Epithelial cell of prostate (primary cell): ENCODE results near the gene EIF1AD.
A peak's percentile ranks its signal among the peaks of the same experiment; 100 is the strongest.
"Not testable (repeated sequence)": the region's sequence is repeated elsewhere in the genome, so short reads cannot be mapped to it uniquely, and the experiment has no call there.

Source experiments
- DNase-seq: peaks from one replicate; pipeline ENCODE4 v3.0.0-alpha.2; 2011; ENCODE audit warnings: low read depth, low spot score
- H3K27ac ChIP-seq: fragments of 450-650 bp; 2 replicates; pipeline ENCODE4 v1.5.1; 2017; ENCODE audit warnings: mild to moderate bottlenecking

The EIF1AD gene, protein sequence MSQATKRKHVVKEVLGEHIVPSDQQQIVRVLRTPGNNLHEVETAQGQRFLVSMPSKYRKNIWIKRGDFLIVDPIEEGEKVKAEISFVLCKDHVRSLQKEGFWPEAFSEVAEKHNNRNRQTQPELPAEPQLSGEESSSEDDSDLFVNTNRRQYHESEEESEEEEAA

DNA sequence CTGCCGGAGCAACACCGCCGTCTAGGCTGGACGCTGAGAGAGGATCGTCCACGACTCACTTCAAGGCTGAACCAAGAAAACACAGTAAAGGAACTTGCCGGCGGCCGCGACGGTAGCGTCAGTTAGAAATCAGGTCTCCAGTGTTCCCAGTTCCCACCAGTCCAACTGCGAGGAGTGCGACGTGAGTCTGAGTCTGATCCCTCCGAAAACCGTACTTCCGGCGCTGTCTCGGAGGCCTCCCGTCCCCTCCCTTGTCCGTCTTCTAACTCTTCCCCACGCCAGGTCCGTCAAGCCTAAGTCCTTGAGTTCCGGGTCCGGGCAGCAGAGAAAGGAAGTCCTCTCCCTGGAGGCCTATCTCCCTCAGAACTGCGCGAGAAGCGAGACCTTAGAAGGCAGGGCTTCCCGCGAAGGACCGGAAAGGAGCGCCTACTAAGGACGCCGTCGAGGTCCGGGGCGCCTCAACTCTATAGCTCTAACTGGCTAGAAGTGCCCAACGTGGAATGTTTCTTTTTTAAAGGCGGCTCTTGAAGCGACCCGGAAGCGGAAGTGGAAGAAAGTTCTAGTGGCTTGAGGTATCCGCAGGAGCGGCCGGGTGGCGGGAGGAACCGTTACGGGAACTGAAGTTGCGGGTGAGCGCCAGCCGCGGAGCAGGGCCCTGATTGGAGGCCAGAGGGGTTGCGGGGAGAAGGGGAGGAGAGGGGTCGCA, at the start of gene EIF1AD, which contains the start of gene BANF1:
Gene EIF1AD, minus strand, starts transcription at position 216 of the 706 bp plus-strand sequence. CDS start 1,768 bp downstream, outside the sequence.
Gene BANF1, plus strand, starts transcription at position 562 of the 706 bp plus-strand sequence. CDS start 748 bp downstream, outside the sequence.
- peak; percentile 84 for DNase-seq
- H3K27ac ChIP-seq = peak within 1 kb of the TSS; percentile 96

DNA sequence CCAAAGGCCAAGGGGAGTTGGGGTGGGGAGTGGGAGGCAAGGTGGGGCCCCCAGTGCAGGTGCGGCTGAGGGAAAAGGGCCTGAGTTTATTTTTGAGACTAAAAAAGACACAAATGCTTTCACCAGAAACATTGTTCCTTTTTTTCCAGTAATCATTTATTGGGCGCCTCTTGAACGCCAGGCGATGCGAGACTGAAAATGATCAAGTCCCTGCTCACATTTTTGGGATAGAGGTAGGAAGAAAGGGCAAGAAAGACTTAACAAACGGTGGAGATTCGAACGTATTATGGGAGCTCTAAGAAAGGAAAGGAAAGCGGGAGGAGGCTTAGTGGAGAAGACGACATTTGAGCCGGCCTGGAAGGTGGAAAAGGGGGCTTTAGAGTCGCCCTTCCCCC, 49.4 kb upstream of the EIF1AD start:
- H3K27ac ChIP-seq = peak overlapping the region; percentile 82
- no peak for DNase-seq

DNA sequence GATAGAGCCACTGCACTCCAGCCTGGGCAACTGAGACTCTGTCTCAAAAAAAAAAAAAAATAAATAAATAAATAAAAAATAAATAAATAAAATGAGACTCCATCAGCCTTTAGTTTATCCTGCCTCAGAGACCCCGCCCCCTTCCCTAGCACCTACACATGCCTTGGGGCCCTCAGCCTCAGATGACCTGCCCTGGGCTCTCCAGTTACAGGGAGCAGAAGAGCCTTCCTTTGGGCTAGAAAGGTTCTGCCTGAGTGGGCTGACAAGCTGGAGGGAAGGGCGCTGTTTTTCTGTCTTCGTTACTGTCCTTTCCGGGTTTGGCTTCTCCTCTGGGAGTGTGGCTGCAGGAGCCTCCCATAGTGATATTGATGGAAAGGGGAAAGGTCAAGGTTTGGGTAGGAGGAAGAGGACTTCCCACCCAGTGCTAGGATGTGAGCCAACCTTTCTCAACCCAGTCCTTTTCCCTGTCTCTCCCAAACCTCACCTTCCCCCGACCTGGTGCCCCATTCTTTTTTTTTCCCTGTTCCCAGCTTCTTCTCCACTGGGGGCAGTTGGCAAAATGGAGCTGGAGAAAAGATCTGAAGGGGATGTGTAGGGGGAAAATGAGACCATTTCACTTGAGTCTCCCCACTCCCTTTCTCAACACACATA, 48.7 kb upstream of the EIF1AD start:
- H3K27ac ChIP-seq = peak overlapping the region; percentile 82
- DNase-seq = no peak

DNA sequence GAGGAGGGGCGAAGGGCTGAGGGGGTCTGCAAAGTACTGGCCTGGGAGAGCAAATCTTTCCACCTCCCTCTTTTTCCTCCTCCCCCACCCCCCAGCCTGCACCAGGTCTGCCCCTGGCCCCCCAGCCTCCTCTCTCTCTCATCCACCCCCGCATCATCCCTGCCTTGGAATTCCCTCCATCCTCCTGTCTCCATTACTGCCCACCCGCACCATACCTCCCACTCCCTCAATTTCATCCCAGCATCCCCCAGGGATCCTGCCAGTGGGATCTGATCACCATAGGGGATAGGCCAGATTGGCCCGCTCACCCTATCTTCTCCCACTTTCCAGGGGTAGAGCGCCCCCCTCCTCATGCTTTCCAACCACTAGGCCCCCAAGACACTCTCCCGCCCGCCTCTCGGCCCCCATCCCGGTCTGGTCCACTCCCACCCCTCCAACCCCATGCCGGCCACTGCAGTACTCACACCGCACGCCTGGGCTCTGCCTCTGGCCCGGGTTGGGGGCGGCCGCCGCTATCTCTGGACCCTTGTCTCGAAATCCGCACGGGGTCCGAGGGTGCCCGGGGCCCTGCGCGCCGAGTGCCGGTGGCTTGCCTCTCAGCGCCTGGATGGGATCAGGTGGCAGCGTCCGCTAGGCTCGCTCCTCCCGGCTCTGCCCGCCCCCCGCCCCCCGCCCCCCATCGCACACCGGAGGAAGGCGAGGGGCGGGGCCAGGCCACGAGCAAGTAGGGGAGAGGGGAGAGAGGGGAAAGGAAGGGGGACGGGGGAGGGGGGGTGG, 46.8 kb upstream of the EIF1AD start, which contains the start of gene GAL3ST3:
Gene GAL3ST3, minus strand, starts transcription at position 615 of the 777 bp plus-strand sequence. CDS start 3,746 bp downstream, outside the sequence.
- no peak for DNase-seq
- no peak within 1 kb of the TSS for H3K27ac ChIP-seq

DNA sequence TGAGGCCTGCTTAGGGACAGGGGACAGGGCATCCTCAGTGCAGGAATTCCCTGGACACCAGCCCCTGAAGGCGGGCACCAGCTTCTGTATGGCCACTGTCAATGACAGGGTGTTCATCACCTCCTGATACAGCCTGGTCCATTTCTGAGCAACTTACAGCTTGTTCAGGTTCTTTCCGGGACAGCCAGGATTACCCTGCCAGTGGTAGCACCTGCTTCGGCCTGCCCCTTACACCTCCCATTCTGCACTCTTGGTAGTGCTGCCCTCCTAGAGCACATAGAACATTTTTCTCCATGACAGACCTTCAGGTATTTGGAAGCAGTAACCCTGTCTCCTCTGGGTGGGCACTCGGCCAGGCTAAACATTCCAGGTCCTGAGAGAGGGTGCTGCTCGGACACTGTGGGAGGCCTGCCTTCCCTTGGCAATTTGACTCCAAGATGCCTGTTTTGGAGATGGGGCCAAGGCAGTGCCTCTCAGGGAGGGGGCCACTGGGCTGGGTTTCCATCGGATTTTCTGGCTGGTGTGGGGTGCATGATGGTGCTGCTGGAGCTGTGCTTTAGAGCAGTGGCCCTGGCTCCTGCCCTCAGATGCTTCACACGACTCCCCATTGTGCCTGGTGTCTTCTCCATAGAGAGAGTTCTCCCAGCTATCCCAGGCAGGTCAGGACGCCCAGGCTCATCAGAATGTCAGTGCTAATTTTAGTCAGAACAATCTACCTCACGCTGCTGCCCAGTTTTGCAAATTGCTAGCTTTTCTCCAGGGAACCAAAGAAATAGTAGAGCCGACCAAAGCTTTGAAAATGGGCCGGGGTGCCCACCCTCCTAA, 45.8 kb upstream of the EIF1AD start:
- no peak overlapping the region for H3K27ac ChIP-seq
- DNase-seq = no peak

DNA sequence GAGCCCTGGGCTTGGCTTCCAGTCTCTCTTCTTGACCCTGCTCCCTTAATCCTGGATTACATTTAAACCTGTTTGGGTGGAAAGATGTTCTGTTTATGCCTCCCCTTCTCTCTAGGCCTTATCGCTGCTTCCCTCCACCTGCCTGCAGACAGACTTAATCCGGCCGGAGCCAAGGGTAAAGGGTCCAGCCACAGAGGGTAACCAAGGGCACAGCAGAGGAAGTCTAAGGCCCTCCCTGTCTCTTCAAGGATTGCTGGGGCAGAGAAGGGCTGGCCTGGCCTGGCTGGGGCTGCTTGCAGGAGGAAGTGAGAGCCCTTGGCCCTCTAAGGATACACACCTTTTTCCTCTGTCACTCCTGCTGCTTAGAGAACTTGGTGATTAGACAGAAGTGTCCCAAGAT, 44.9 kb upstream of the EIF1AD start:
- H3K27ac ChIP-seq = no peak overlapping the region
- no peak for DNase-seq

DNA sequence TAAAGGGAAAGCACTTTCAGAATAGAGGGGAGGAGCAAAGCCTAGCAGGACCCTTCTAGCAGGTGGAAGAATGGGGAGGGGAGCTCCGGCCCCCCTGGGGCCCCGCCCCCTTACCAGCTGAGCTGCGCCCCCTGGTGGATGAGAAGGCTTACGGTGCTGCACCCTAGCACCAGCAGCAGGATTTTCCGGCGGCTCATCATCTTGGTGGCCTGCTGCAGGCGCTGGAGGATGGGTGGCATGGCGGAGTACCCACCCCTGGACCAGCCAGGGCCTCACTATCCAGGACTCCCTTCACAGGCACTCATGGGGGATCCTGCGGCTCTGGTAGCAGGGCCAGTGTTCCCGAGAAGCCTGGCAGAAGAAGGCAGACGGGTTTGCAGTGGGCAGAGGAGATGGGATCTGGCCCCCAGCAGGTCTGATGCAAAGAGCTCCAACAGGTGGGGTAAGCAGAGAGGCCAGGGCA, 43.3 kb upstream of the EIF1AD start:
- no peak for DNase-seq
- no peak overlapping the region for H3K27ac ChIP-seq

DNA sequence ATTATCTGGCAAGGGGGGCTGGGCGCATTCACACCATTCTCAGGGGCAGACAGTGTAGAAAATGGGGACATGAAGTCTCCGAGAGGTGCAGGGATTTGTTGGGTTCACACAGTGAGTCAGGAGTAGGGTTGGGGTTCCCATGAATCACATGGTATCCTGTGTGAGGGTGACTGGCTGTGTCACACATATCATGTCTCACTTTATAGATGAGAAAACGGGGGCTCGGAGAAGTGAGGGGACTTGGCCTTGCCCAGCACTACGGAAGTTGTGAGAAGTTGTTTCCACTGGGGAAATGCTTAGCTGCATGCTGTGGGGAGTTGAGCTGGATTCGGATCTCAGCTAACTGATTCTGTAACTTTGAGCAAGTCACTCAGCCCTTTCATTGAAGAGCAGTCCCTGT, 42.8 kb upstream of the EIF1AD start:
- no peak overlapping the region for H3K27ac ChIP-seq
- no peak for DNase-seq

DNA sequence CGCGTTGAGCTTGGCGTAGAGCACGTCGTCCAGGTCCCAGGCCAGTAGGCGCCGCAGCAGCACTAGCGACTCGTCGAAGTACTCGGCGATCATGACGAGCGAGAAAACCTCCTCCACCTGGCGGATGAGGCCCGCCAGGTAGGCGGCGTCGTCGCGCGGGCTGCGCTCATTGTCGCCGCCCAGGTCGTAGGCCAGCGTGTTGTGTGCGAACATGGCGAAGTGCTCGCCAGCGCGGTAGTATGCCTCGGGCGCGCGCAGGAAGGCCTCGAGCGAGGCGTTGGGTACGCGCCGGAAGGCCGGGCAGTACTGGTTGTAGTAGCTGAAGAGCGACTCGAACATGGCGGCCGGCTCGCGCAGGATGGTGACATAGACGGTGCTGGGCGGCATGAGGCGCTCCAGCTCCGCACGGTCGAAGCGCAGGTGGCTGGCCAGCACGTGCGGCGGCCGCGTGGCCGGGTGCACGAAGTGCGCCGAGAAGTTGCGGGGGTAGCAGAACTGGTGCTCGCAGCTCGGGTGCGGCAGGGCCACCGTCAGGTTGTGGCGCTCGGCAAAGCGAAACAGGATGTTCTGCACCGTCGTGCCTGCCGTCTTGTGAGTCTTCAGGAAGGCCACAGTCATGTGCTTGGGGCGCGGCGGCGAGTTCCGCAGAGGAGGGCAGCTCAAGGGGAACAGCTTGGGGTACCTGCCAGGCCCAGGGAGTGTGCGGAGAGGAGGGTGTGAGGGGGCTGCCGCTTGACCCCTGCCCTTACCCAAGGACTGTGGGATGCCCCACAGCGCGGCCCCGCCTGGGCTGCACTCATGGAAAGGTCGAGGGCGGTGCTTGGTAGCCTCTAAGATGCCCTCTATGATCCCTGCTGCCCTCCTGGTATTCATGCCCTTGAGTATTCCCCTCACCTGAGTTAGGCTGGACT, 41.3 kb upstream of the EIF1AD start:
- no peak for DNase-seq
- no peak overlapping the region for H3K27ac ChIP-seq

DNA sequence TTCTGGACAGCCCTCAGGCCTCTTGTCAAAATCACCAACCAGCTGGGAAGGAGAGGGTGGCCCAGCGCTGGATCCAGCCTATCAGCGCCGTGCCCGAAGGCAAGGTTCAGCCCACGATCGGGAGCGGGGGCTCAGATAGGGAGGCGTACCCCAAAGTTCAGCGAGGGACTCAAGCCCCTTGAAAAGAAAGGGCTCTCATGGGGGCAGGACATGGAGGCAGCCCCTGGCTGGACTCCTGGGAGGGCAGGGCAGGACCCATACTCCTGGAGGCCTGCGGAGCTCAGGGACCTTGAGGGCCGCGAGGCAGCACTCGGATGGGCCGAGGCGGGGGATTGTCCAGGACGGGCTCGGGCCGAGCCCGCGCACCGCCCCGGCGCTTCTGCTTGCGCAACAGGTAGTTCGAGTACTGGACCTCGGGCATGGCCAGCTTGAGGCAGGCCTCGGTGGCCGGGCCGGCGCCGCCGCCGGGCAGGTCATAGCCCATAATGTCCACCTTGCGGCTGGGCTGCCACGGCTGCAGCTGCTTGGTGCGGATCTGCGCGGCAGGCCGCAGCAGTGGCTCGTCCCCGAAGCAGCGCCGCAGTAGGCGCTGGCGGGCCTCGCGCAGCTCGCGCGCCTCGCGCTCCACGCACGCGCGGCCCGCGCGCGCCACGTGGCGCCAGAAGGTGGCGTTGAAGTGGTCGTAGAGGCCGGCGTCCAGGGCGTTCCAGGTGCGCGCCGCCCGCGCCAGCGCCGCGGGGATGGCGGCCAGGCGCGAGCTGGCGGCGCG, 40.5 kb upstream of the EIF1AD start:
- no peak for DNase-seq
- no peak overlapping the region for H3K27ac ChIP-seq

DNA sequence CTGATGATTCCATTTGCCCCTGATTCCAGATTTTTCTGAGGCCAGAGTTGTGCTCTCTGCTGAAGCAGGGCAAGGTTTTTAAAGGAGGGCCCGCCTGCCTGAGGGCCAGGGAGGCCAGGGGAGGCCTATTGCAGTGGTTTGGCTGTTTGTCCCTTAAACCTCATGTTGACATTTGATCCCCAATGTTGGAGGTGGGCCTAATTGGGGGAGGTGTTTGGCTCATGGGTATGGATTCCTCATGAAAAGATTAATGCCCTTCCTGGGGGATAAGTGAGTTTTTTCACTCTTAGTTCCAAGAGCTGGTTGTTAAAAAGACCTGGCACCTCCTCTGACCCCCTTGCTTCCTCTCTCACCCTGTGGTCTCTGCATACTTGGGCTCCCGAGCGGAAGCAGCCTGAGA, 37.8 kb upstream of the EIF1AD start:
- no peak for DNase-seq
- no peak overlapping the region for H3K27ac ChIP-seq

DNA sequence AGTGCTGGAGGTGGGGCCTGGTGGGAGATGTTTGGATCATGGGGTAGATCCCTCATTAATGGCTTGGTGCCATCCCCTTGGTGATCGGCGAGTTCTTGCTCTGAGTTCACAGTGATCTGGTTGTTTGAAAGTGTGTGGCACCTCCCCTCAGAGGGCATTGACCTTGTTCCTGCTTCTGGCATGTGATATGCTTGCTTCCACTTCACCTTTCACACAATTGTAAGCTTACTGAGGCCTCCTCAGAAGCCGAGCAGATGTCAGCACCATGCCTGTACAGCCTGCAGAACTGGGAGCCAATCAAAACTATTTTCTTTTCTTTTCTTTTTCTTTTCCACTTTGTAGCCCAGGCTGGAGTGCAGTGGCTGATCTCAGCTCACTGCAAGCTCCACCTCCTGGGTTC, 35.4 kb upstream of the EIF1AD start:
- H3K27ac ChIP-seq = no peak overlapping the region
- no peak for DNase-seq

DNA sequence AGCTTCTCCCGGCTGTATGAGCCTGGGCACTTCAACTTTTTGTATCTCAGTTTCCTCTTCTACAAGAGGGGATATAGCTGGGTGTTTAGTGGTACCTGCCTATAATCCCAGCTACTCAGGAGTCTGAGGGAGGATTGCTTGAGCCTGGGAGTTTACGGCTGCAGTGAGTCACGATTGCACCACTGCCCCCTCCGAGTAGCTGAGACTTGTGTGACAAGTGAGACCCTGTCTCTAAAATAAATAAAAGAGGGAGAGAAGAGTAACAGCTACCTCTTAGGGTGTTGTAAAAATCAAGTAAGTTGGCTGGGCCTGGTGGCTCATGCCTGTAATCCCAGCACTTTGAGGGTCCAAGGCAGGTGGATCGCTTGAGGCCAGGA, 34.4 kb upstream of the EIF1AD start:
- DNase-seq = no peak

DNA sequence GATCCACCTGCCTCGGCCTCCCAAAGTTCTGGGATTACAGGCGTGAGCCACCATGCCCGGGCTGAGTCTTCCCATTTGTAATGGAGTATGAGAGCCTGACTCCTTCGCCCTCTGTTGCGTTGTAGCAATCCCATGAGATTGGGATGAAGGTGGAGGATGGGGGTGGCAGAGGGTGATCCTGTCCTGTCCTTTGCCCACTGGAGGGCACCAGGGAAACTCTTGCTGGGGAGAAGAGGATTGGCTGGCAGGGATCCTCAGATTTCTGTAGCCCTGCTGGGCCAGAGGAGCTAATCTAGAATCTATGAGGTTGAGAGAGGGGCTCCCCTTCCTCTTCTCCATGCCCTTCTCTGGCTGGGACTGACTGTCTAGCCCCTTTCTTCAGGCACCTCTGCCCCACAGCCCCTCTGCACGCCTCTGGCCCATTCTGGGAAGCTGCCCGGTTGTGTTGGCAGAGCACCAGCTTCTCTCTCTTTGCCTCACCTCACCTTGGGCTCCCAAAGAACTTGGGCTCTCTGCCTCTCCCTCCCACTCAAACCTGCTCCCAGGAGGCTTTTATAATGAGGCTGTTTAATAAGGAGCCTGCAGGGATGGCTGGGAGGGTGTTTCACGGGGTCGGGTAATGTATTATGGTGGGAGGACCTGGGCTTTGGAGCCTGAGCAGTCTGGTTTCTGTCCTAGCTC, 33.8 kb upstream of the EIF1AD start:
- no peak for DNase-seq
- H3K27ac ChIP-seq = no peak overlapping the region

More for the DNA sequence above, 34.4 kb upstream of the EIF1AD start:
- H3K27ac ChIP-seq = no peak overlapping the region

DNA sequence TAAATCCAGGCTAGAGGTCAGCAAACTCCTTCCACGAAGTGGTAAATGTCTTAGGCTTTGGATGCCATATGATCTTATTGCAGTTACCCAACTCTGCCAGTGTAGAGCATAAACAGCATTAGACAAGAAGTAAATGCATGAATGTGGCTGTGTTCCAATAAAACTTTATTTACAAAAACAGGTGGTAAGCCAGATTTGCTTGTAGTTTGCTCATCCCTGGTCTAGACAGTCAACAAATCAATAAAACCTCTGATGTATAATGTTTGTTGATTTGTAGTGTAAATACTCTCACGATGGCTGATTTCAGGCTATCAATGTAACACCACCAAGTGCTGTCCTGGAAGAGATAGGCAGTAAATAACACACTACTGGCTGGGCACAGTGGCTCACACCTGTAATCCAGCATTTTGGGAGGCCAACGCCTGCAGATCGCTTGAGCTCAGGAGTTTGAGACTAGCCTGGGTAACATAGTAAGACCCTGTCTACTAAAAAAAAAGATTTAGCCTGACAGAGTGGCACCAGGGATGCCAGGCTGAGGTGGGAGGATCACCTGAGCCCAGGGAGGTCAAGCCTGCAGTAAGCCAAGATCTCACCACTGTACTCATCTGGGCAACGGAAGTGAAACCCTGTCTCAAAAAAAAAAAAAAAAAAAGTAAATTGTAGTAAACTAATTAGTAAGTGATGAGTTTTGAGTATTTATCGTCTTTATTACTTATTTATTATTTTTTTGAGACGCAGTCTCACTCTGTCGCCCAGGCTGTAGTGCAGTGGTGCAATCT, 31.2 kb upstream of the EIF1AD start:
- no peak overlapping the region for H3K27ac ChIP-seq
- DNase-seq = no peak

DNA sequence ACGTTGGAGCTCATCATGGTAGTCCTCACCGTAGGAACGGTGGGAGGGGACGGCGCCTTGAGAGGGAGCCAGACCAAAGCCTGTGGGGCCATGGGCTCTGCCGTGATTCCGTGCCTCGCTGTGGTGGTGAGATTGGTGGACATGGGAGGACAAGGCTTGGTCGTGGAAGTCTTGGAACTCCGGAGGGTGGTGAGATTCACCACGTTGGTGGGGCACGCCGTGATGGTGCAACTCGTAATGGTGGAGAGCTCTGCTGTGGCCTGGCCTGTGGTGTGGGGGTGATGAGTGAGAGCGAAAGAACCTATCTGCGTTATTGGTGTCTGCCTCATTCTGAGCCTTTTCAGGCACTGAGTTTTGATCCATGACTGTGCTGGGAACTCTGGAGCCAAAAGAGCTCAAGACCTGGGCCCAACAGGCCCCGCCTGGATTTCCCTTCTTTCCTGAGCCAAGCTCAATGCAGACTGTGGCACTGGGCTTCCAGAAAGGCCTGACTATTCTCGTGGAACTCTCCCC, 24.1 kb upstream of the EIF1AD start, which contains the start of gene CATSPER1:
Gene CATSPER1, minus strand, starts transcription at position 463 of the 513 bp plus-strand sequence. Its CDS starts 100 bp downstream, at position 363.
- no peak for DNase-seq
- H3K27ac ChIP-seq = no peak within 1 kb of the TSS

DNA sequence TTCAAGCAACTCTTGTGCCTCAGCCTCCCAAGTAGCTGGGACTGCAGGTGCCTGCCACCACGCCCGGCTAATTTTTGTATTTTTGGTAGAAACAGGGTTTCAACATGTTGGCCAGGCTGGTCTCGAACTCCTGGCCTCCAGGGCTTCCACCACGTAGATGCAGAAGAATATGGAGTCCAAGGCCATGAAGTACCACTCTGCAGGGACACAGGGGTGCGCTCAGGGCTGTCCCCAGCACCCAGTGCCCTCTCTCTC, 21.2 kb upstream of the EIF1AD start:
- DNase-seq = not testable (repeated sequence)

More for the DNA sequence above, 21.2 kb upstream of the EIF1AD start:
- H3K27ac ChIP-seq = not testable (repeated sequence)
